A673 (cell line): Measurements from ENCODE around the gene LUZP2.

Source experiments
- CTCF ChIP-seq: fragments of 300-800, 200-600 bp; sonication (generic); conservative IDR thresholded peaks from 2 replicates; pipeline ENCODE4 v1.5.1; 2017; ENCODE audit warnings: low read depth, mild to moderate bottlenecking, antibody characterized with exemption, low read length, moderate library complexity, mixed read lengths
- EZH2 ChIP-seq: fragments of 200-600 bp; sonication (generic); IDR thresholded peaks from 2 replicates; pipeline ENCODE4 v1.6.1; 2017; ENCODE audit warnings: borderline replicate concordance, low read depth, mild to moderate bottlenecking, mixed read lengths, antibody characterized with exemption, low read length; ENCODE audit not compliant: poor library complexity, severe bottlenecking

DNA sequence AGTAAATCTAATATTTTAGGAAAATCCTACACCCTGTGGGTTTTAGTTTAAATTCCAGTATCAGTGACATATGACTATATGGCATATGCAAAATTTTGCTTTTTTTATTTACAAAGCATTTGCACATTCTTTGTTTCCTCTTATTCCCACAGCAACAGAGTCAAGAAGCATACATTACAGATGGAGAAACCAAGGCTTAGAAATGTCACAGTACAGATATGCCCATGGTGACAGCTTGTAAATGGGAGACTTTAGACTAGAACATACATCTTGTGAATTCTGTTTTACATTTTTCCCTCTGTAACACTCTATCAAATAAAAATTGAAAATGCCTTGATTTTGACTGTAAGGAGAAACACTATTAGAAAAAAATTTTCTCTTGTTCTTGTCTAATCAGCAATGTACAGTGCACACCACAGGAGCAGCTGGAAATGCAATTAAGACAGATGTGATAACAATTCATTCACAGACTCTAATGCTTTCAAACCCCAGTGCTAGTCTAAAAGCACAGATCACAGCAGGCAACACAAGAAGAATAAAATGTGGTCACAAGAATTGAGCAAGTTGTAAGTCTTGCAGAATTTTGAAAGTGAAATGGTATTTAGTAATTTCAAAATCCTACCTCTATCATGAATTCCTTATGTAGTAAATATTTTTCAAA lies 375.9 kb downstream of the LUZP2 start:
- TF ChIP-seq EZH2, result no peak
- no peak for TF ChIP-seq CTCF
